Stimulated activated CD4-positive, alpha-beta T cell treated with anti-CD3 and anti-CD28 coated beads, Interleukin-15, amount 100 ng/mL, for 1 hour (primary cell): ENCODE data around the gene TNFAIP2.

ENCODE experiments used
- DNase-seq, 2 donors: peaks; one replicate each; pipeline ENCODE4 v3.0.0-alpha.2; 2020; ENCODE audit warnings: low read depth in 1 of 2, low spot score in 1 of 2

The TNFAIP2 gene

DNA sequence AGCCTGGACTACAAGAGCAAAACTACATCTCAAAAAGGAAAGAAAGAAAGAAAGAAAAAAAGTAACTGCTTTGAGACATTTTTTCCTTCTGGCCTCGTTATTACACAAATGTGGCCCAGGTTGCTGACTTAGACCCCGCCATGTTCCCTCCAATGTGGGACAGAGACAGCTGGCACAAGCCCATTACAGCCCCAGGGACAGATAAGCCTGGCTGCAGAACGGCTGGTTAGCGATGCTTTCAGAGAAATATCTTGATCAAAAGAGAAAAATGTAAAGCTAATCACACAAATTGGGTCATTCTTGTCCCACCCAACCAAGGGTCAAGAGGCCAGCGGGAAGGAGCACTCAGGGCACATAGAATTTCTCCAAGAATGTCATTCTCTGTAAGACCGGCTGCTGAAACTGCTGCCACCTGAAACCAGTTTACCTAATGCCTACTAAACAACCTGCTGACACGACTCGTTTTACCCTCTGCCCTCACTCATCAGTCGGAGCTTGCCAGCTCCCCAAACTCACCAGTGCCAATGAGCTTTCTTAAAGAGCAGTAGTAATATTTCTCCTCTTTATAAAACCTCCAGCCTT lies 63.1 kb downstream of the TNFAIP2 start:
- no peak for DNase-seq
